SH-SY5Y (cell line): ENCODE measurements around the gene MIGA1.

Source experiments
- GATA2 ChIP-seq: IDR thresholded peaks from 2 replicates; pipeline ENCODE4 v1.6.1; 2011; ENCODE audit warnings: mild to moderate bottlenecking, low read depth, low read length
- GATA3 ChIP-seq: IDR thresholded peaks from 2 replicates; pipeline ENCODE4 v1.6.1; 2011; ENCODE audit warnings: low read depth, mild to moderate bottlenecking, low read length, moderate library complexity

- TF ChIP-seq GATA2 (no peak), GATA3 (no peak)
These were observed 22.3 kb upstream of the MIGA1 start for GRCh38 chr1:77757066-77757584.
